HG03066 (cell line): Measurements from ENCODE around the gene PFN3.
"Not testable (repeated sequence)": the region's sequence is repeated elsewhere in the genome, so short reads cannot be mapped to it uniquely, and the experiment has no call there.

ENCODE experiments used
- ATAC-seq: cut with Tn5 transposase; IDR thresholded peaks from one replicate; pipeline ENCODE4 v1.9.1; 2021; ENCODE audit warnings: low read depth; ENCODE audit not compliant: unreplicated experiment

Gene PFN3

DNA sequence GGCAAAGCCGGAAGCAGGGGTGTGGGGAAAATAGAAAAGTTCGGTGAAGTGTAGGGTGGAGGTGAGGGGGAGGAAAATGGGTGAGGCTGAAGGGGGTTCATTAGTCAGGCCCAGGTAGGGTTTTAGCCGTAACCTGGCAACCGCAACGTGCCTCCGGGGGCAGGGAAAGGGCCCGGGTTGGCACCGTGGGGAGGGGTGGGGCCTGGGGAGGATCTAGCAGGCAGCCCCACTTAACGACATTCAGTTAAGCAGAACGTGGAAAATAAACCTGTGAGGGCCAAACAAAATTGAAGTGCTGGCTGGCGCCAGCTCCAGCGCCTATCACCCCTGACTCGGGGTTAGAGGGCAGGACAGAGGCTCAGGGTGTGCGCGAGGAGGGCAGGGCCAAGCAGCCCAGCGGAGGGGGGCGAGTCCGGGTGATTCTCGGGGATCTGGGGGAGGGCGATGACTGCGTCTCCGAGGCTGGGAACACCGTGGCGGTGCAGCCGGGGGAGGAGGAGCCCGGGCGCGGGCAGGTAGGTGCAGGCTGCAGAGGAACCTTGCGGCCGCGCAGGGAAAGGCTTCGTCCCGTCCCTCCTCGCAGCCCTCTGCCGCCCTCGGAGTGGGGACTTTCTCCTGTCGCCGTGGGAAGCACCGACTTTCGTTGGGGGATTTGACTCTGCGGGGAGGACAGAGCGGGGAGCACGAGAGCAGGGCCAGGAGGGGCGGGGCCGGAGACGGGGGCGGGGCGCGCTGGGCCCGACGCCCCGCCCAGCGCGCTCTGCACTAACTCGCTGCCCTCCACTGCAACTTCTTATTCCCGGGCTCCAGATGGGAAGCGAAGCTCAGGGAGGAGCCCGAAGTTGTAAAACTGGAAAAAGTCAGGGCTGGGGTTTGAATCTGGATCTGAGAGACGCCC is 37.6 kb downstream of the PFN3 start:
- ATAC-seq: peak; percentile 34

DNA sequence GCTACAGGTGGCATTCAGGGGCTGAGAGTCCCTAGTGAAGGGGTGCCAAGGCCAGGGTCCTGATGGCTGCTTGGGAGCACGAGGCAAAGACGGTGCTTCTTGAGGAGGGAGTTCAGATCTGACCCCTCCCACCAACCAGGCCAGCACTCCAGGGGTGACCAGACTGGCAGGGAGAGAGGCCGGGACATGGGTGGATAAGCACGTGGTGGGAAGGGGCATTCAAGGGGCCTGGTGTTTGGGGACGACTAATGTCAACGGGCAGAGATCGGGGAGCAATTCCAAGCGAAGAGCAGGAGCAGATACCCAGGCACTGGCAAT is 38.2 kb downstream of the PFN3 start:
- ATAC-seq: no peak

DNA sequence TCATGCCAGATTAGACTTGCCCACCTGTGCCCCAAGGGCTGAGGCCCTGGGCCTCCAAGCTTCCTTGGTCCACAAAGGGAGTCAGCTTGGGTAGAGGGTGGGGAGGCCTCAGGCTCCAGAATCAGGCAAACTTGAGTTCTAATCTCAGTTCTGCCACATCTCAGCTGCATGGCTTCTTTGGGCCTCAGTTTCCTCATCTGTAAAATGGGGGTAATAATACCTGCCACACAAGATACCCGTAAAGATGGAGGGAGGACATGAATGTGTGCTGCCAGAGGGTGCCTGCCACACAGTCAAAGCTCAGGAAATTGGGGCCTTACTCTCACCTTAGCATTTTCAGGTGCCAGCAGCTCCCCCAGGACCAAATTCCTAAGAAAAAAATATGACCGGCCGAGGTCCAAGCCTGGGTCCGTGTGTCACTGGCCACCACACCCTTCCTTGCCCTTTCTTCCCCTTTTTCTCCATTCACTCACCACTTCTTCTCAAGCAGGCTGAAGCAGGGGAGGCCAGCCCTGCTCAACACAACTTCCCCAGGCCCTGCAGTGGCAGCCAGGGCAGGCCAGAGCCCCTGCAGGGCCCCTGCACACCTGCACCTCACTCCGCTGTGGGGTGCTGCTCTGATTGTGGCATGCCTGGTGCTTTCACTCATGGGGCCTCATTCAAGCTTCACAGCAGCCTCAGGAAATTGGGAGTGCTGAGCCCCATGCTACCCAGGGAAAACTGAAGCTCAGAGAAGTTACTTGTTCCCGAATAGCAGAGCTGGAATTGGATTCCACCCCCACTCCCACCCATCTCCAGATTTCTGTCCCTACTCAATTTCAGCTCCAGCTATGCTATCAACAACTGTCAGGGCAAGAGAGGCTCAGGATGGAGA is 38.8 kb downstream of the PFN3 start:
- ATAC-seq: no peak

DNA sequence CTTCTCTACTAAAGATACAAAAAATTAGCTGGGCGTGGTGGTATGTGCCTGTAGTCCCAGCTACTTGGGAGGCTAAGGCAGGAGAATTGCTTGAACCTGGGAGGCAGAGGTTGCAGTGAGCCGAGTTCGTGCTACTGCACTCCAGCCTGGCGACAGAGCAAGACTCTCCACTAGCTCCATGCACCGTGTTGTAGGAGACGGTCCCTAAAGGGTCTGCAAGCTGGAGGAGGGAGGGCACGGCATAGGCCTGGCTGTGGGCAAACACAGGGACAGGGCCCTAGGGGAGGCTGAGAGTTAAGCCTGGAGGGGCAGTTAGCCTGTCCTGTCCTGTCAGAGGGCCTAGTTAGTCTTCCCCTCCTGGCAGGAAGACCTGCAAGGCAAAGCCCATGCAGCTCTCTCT is 39.7 kb downstream of the PFN3 start:
- not testable (repeated sequence) for ATAC-seq

DNA sequence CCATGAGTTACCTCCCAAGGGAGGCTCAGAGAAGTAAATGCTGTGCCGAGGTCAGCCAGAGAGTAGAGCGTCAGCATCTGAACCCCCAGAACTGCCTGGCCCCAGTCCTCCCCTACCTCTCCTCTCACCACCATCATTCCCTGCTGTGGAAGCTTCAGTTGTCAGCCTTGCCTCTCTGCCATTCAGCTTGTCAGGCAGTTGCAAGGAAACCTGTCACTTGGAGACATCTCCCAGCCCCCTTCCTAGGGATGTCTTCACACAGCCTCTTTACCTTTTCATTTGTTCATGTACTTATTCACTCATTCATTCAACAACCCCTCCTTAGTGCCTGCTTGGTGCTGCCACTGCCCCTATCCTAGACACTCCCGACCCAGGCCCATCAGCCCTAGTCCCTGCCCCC is 40.6 kb downstream of the PFN3 start:
- ATAC-seq: no peak

DNA sequence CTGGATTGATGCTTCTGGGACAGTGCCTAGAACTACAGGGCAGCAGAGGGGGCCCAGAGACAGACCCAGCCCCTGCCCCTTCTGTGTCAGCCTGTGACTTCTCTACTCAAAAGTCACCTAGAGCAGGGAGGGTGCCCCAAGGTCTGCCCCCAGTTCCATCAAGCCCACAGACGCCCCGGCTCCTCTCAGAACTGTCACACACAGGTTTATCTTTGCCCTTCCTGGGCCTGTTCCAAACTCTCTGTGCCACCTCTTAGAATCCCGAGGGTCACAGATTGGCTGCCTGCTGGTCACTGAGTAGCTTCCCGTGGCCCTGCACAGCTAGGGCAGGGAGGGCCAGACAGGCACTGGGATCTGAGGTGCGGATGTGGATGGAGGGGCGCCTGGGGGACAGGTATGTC is 41.0 kb downstream of the PFN3 start:
- ATAC-seq: no peak

DNA sequence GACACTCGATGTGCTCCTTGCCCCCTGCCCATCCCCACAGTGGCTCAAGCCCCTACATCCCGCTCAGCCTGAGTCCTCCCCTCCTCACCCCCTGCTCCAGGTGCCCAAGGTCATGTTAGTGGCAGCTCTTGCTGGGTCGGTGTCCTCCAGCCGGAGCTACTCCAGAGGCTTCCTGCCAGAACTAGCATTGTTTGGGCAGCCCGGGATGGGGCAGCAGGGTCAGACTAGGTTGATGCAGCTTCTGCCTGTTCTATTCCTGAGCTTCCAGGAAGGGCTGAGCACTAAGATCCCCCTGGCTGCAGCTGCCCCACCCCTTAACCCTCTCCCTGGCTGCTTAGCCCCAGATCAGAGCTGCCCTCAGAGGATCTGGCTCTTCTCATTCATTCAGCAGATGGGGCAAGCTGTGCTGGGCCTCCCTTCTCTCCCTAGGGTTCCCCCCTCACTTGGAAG is 42.1 kb downstream of the PFN3 start:
- ATAC-seq: no peak

DNA sequence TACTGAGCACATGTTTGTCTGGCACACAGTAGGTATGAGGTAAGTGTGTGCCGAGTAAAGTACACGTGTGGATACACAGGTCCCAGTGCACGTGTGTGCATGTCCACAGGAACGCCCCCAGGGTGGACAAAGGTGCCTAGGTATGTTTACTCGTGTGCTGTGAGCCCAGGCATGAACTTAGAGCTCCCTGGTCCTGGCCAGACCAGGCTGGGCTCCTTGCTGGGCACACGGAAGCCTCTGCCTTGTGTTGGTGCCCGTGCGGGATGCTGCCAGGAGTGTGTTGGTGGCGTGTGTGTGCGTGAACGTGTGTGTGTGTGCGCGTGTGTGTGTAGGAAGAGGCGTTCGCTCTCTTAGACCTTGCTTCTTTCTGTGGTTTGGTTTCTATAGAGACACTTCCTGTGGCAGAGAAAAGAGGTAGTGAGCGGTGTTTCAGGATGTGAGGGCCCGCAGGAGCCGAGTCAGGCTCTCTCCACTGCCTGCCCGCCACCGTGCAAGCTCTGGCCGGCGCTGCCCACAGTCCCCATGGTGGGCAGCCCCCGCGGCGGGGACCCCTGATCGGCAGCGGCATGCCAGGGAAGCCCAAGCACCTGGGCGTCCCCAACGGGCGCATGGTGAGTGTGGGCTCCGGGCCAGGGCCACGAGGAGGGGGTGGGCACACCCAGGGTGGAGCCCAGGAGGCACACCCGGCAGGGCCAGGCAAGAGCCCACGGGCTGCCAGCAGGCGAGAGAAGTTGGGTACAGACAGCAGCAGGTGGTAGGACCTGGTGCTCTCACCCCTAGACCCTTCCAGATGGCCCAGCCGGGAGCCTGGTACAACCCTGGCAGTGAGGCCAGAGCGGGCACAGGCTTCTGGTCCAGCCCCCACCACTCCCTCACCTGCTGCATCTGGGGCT is 42.8 kb downstream of the PFN3 start, which contains the start of gene RGS14:
Gene RGS14 (plus strand): TSS at position 466 of the 893 bp plus-strand sequence. CDS start 101 bp downstream, at position 567.
- ATAC-seq: peak; percentile 88

DNA sequence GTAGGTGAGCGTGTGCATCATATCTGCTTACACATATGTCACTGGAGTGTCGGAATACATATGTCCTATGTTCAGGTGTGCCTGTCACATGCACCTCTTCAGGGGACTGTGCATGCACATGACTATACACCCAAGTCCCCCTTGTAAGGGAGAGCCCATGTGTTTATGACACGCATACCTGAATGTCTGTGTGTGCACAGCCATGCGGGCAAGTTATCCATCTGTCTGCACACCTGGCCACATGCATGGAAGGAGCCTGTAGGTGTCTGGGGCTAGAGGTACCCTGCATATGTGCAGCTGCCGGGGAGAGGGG is 43.4 kb downstream of the PFN3 start:
- ATAC-seq: peak; percentile 3

DNA sequence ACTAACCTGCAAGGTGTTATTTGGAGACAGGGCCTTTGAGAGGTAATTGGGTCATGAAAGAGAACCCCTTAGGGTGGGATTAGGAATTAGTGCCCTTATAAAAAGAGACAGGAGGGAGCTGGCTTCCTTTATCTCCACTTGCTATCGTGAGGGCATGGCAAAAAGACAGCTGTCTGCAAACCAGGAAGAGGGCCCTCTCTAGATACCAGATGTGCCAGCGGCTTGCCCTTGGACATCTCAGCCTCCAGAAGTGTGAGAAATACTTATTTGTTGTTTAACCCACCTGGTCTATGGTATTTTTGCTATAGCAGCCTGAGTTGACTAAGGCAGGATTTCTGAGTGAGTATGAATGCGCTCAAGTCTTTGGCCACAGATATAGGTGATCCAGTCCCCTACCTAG is 43.7 kb downstream of the PFN3 start:
- ATAC-seq: no peak

DNA sequence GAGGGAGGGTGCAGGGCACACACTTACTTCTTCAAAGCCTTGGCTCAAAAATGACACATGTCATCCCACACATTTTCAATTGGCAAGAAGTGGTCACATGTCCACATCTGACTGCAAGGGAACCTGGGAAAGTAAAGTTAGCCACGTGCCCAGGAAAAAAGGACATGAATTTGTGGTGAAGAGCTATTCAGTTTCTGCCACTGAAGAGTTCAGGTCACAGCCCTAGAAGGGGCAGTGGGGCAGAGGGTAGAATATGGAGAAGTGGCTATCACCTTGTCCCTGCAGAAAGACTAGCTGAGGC is 44.6 kb downstream of the PFN3 start:
- ATAC-seq: no peak

DNA sequence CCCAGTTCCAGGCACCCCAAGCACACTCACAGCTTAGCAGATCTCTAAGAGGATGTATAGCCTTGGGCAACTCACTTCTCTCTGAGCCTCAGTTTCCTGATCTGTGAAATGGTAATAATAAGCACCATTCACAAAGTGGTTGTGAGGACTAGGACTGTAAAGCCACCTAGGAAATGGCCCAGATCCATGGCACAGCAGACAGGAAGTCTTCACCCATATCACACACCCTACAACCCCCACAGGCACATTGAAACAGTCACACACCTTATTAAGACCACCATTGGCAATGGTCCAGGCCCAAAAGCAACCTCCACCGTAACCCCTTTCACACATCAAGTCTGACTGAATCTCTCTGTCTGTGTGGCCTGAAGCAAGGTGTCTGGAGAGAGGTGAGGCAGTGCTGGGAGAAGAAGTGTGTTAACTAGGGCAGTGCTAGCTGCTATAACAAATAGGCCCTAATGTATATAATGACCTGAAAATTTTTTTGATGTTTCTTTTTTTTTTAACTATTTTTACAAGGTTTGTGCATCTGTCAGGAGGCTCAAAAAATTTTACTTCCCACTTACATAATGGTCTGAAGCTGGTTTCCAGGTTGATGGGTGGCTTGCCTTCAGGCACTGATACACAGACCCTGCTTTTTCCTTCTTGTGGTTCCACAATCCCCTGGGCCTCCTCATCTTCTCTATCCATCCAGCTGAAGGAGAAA is 45.1 kb downstream of the PFN3 start:
- no peak for ATAC-seq

DNA sequence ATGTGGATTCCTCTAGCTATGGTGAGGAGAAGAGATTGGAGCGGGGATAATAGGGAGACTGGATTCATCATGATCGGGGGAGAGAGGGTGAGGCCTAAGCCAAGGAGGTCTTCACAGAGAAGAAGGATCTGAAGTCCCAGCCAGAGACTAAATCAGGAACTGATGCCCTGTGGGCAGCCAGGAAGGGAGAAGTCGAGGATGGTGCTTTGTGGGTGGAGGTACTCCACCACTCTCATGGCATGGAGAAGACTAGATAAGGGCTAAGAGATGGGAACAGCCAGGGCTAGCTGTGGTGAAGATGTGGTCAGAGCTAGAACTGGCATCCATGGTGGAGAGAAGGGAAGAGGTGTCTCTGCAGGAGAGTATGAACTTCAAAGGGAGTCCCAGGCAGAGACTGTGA is 45.8 kb downstream of the PFN3 start:
- no peak for ATAC-seq

DNA sequence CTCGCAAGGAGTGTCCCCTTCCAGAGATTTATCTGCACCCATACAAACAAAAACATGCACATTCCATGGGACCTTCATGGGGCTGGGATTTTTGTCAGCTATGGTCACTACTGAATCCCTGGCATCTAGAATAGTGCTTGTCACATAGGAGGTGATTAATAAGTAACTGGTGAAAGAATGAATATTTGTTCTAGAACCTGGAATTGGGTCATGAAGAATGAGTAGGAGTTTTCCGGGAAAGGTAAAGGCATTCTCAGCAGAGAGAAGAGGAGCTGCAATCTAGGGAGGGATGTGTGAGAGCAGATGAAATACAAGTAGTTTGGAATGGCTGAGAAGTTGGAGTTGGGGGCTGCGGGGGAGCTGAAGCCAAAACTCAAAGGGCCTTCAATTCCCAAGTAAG is 46.2 kb downstream of the PFN3 start:
- no peak for ATAC-seq

DNA sequence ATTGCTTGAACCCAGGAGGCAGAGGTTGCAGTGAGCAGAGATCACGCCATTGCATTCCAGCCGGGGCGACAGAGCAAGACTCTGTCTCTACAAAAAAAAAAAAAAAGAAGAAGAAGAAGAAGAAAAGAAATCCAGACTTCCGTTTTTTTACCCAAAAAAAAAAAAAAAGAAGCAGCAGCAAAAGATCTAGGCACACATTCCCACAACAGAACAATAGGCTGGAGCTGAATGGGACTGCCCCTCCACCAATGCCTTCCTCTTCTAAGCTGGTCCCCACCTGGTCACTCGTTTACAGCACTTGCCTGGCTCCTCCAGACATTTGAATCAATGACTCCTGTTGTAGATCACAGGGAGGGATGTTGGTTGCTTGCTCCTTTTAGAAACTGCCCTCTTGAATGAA is 47.4 kb downstream of the PFN3 start:
- ATAC-seq: no peak

DNA sequence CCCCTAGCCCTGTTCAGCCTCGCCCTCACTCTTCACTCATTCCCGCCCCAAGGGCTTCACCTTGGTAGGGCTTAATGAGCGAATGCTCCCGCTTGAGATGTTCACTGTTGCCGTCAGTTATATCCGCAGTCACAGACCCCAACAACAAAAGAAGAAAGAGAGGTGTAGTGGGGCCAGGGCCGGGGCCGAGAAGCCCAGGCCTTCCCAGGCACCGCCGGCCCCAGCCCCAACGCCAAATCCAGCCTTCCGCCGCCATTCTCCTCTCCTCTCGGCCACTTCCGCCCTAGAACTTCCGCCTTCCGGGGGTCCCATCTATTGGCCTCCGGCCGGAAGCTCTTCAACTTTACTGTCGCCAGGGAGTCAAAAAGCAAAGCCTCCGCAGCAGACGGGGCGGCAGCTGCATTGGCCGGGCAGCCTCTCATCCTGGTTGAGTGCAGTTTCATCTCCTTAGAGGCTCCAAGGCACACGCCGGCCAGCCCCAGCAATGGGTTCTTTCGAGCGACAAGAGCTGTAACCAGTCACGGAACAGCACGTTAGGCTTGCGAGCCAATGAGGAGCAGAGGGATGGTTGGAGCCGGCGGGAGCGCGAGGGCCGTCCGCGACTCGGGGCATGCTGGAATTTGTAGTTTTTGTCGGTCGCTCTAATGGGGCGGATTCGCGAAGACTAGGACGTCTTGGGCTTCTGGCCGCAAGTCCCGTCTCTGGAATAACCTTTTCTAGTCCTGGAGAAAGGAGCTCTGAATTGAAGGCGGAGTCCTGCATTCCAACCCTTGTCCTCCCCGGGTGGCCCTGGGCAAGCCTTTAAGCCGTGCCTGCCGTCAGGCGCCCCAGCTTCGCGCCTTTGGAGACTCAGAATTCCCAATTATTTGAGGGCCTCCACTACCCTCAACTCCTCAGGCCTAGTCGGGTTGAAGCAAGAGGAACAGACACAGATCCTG is 48.8 kb downstream of the PFN3 start, which contains the start of gene LMAN2:
Gene LMAN2 (minus strand): TSS at position 277 of the 938 bp plus-strand sequence. CDS start 21 bp downstream, at position 256.
- ATAC-seq: peak; percentile 94

DNA sequence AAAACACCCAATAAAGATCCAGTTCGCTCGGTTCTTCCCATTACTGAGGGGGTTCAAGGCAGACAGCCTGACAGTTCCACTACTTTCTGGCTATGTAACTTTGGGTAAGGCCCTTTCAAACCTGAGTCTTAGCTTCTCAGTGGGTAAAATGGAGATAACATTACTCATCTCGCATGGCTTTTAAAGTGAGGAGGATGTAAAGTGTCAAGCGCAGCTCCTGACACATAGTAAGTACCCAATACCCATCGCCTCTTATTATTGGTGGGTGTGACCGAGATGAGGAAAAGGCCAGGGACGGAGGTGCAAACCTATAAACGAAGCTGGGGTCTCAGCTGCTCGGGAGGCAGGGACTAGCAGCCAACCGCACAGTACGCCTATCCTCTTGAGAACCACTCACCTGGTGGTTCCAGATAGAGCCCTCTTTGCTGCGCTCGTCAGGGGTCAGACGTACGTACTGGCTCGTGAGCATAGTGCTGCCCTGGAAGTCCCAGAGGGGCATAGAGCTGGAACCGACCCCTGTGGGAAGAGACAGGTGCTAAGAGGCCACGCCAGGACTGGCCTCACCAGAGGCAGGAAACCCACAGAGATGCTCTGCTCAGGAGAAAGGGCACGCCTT is 49.6 kb downstream of the PFN3 start:
- no peak for ATAC-seq
